Medulla oblongata (tissue), 1 donor: Measurements from ENCODE around the gene SFXN5.
"Not testable (repeated sequence)": the region's sequence is repeated elsewhere in the genome, so short reads cannot be mapped to it uniquely, and the experiment has no call there.

Source experiments
- DNase-seq: peaks from one replicate; pipeline ENCODE4 v3.0.0-alpha.2; 2015; ENCODE audit errors: extremely low spot score

SFXN5 gene

GRCh38 chr2:73101626-73102256, 30.2 kb upstream of the SFXN5 start:
- DNase-seq = no peak

- no peak for DNase-seq
These were observed 29.4 kb upstream of the SFXN5 start for GRCh38 chr2:73100956-73101355.

GRCh38 chr2:73099486-73099885, 28.0 kb upstream of the SFXN5 start:
- DNase-seq = no peak

- no peak for DNase-seq
These were observed 24.4 kb upstream of the SFXN5 start for GRCh38 chr2:73095910-73096309.

- not testable (repeated sequence) for DNase-seq
These were observed 22.2 kb upstream of the SFXN5 start for GRCh38 chr2:73093601-73094218.

GRCh38 chr2:73092146-73092783, 20.8 kb upstream of the SFXN5 start:
- no peak for DNase-seq

GRCh38 chr2:73091696-73092095, 20.2 kb upstream of the SFXN5 start:
- DNase-seq = no peak

GRCh38 chr2:73091164-73091563, 19.7 kb upstream of the SFXN5 start:
- no peak for DNase-seq

- DNase-seq = no peak
These were observed 17.9 kb upstream of the SFXN5 start for GRCh38 chr2:73089270-73090030.

GRCh38 chr2:73088703-73089102, 17.2 kb upstream of the SFXN5 start:
- DNase-seq = no peak

GRCh38 chr2:73088211-73088610, 16.7 kb upstream of the SFXN5 start:
- DNase-seq = no peak

- DNase-seq = no peak
These were observed 15.8 kb upstream of the SFXN5 start for GRCh38 chr2:73087311-73087710.

- DNase-seq = peak; percentile 88
These were observed 14.2 kb upstream of the SFXN5 start for GRCh38 chr2:73085691-73086090.

- DNase-seq = no peak
These were observed 13.5 kb upstream of the SFXN5 start for GRCh38 chr2:73084971-73085370.

GRCh38 chr2:73083886-73084800, 12.6 kb upstream of the SFXN5 start:
- no peak for DNase-seq

GRCh38 chr2:73082523-73083410, 11.3 kb upstream of the SFXN5 start:
- no peak for DNase-seq

GRCh38 chr2:73081181-73081671, 9.7 kb upstream of the SFXN5 start:
- no peak for DNase-seq

- DNase-seq = no peak
These were observed 9.0 kb upstream of the SFXN5 start for GRCh38 chr2:73080321-73081131.

GRCh38 chr2:73079636-73080035, 8.1 kb upstream of the SFXN5 start:
- DNase-seq = no peak
